ENCODE results near the gene SLC25A21.

SLC25A21 gene

GRCh38 chr14:36757734-36758601, 414.4 kb downstream of the SLC25A21 start:
- DNase-seq (ENCODE audit: extremely low read depth, low read depth) = no peak
- no peak for TF ChIP-seq CTCF (IDR thresholded peaks at IDR 0.05; ENCODE audit: low read depth, low read length)

GRCh38 chr14:36756226-36756625, 416.2 kb downstream of the SLC25A21 start:
- no peak for TF ChIP-seq CTCF (IDR thresholded peaks at IDR 0.05; ENCODE audit: low read depth, low read length)
- no peak for DNase-seq (ENCODE audit: extremely low read depth, low read depth)

- DNase-seq (ENCODE audit: extremely low read depth, low read depth) = no peak
- no peak for TF ChIP-seq CTCF (IDR thresholded peaks at IDR 0.05; ENCODE audit: low read depth, low read length)
Measured at GRCh38 chr14:36755756-36756155, 416.6 kb downstream of the SLC25A21 start.

DNA sequence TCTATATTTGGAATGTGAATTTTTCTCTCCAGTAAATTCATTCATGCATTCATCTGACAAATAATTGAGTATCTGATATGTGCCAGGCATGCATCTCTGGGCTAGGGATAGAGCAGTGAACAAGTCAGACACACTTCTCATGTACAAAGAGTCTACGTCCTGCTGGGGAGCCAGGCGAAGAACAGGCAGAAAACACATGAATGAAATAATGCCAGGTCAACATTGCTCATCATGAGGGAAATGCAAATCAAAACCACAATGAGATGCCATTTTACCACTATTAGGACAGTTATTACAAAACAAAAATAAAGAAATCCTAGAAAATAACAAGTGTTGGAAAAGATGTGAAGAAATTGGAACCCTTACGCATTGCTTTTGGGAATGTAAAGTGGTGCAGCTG, 420.5 kb downstream of the SLC25A21 start:
- TF ChIP-seq CTCF (IDR thresholded peaks at IDR 0.05; ENCODE audit: low read depth, low read length) = no peak
- DNase-seq (ENCODE audit: extremely low read depth, low read depth) = no peak

- DNase-seq (ENCODE audit: extremely low read depth, low read depth) = no peak
- no peak for TF ChIP-seq CTCF (IDR thresholded peaks at IDR 0.05; ENCODE audit: low read depth, low read length)
Measured at GRCh38 chr14:36751106-36751505, 421.3 kb downstream of the SLC25A21 start.

- DNase-seq (ENCODE audit: extremely low read depth, low read depth) = no peak
- no peak for TF ChIP-seq CTCF (IDR thresholded peaks at IDR 0.05; ENCODE audit: low read depth, low read length)
Measured at GRCh38 chr14:36750244-36750643, 422.2 kb downstream of the SLC25A21 start.

DNA sequence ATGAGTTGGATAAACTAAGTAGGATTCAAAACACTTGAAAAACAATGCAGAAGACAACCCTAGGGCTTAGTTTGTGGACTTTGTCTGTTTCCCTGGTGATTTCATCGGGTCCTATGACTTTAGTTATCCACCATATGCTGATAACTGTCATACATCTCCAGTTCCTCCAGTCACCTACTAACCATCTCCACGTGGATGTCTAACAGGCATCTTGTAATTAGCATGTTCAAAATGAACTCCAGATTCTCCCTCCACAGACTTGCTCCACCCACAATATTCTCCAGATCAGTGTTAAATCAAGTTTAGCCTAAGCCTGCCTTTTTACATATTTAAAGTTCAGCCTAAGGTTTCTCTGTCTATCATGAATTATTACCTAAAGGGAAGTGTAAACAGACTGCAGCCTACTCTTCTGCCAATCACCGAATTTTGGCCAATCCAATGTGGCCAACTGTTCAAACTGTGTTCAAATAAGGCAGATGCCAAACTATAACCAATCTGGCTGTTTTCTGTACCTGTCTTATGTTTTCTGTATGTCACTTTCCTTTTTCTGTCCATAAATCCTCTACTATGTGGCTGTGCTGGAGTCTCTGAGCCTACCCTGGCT, 423.7 kb downstream of the SLC25A21 start:
- no peak for DNase-seq (ENCODE audit: extremely low read depth, low read depth)

More for the DNA sequence above, 423.7 kb downstream of the SLC25A21 start:
- TF ChIP-seq CTCF (IDR thresholded peaks at IDR 0.05; ENCODE audit: low read depth, low read length) = no peak

Measured in AG09319 (cell line).